GM18909 (cell line): Measurements from ENCODE around the gene ZC3H15.

Source experiments
- ATAC-seq: cut with Tn5 transposase; IDR thresholded peaks from one replicate; pipeline ENCODE4 v1.9.1; 2021; ENCODE audit warnings: mild to moderate bottlenecking; ENCODE audit not compliant: unreplicated experiment, poor library complexity

Gene ZC3H15

GRCh38 chr2:186534406-186534805 is 48.3 kb downstream of the ZC3H15 start:
- ATAC-seq, result no peak

- ATAC-seq, result no peak
Measured at GRCh38 chr2:186535861-186536260, 49.8 kb downstream of the ZC3H15 start.

DNA sequence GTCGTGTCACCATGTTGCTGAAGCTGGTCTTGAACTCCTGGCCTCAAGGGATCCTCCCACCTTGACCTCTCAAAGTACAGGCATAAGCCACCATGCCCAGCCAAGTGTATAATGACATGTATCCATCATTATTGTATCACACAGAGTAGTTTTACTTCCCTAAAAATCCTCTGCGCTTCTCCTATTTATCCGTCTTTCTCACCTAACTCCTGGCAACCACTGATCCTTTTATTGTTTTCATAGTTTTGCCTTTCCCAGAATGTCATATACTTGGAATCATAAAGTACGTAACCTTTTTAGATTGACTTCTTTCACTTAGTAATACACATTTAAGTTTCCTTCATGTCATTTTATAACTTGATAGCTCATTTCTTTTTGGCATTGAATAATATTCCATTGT is 51.0 kb downstream of the ZC3H15 start:
- no peak for ATAC-seq

- no peak for ATAC-seq
Measured at GRCh38 chr2:186540941-186541340, 54.9 kb downstream of the ZC3H15 start.

- no peak for ATAC-seq
Measured at GRCh38 chr2:186542002-186542401, 55.9 kb downstream of the ZC3H15 start.

GRCh38 chr2:186543561-186544131 is 57.6 kb downstream of the ZC3H15 start:
- ATAC-seq, result no peak

GRCh38 chr2:186544255-186544675 is 58.2 kb downstream of the ZC3H15 start:
- ATAC-seq, result no peak

- ATAC-seq, result no peak
Measured at GRCh38 chr2:186546846-186547245, 60.8 kb downstream of the ZC3H15 start.

DNA sequence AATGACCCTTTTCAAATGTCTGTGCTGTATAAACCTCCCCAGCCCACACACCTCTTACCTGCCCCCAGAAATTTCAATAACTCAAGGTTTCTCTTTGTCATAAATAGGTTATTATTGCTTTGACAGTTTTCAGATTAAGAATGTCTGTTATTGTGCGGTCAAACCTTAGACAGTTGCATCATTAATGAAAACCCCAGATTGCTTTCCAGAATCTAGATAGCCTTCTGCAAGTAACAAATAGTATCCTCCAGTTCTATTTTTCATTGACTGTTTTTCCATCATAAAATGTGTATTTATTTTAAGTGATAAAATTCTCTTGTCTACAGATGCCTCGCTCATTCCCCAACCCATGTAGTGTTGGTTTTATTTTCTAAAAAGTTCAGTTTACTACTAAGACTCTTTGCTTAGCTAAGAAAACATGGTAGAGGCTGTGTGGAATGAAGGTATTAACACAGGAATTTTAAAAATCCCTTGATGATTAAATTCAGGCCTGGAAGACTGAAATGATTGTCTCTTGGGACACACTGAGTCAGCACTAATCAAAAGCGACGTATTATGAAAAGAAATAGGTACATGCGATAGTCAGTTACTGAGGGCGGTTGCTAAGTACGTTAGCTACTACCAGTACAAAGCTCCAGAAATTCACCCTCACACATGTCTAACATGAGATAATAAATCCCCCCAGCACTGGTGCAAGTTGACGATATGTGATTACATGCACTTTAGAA is 65.4 kb downstream of the ZC3H15 start:
- no peak for ATAC-seq

DNA sequence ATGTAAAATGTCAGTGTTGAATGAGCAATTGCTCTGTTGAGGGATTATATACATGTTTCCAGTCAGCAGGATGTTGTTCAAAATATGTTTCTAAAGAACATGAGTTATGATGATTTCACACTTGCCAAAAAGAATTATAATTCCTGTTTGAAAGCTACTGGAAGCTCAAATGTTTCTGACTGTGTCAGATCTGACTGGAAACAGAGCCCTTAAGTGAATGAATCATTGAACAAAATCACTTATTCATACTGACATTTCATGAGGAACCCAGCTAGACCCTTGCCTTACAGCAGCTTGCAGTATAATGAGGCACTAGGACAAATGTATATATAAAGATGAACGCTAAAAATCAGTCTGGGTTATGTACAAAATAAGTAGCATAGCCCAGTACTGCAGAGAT is 68.4 kb downstream of the ZC3H15 start:
- ATAC-seq, result no peak

GRCh38 chr2:186554850-186555671 is 69.0 kb downstream of the ZC3H15 start:
- ATAC-seq, result no peak

DNA sequence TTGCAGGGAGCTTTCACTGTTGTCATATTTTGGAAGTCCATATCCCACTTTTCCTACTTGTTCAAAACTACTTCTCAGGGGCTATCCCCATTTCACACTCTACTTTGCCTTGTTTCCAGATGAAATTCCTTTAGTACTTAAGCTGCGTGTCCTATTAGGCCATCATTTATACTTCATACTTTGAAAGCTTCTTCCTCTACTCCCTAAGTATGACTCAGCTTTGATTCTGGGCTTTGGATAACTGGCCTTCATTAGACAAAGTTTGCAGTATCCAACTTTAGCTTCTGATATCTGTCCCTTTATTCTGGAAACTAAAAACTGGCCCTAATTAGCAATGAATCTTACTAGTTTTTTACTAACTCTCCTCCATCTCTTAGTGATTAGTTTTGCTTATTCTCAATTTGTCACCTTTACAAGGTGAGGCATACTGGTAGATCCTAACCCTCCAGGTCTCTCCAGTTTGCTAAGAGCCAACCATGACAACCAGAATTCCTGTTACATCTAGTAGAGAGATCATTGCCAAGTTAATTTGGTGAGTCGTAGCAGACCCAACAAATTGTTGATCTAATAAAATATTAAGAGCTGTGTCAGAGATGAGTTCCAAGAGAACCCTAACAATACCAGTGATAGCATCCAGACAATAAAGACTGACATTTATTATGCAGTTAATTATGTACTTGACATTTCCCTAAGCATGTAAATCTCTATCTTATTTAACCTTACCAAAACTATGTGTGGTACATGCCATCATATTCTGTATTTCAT is 72.6 kb downstream of the ZC3H15 start:
- no peak for ATAC-seq
